Fibroblast of peridontal ligament (primary cell): ENCODE measurements around the gene ROBO1.

Experiments
- DNase-seq: peaks from one replicate; pipeline ENCODE4 v3.0.0-alpha.2; 2010; ENCODE audit errors: extremely low read depth

ROBO1 gene

DNA sequence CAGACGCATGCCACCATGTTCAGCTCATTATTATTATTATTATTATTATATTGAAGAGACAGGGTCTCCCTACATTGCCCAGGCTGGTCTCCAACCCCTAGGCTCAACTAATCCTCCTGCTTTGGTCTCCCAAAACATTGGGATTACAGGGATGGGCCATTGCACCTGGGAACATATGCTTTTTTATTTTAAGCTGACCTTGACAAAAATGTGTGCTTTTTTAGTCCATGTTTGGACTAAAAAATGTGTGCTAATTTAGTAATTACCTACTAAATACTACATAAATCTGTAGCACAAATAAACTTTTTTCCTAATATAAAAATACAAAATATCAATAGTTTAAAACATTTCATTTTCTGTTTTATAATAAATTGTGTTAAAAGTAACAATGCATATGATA is 693.2 kb downstream of the ROBO1 start:
- DNase-seq = no peak

DNA sequence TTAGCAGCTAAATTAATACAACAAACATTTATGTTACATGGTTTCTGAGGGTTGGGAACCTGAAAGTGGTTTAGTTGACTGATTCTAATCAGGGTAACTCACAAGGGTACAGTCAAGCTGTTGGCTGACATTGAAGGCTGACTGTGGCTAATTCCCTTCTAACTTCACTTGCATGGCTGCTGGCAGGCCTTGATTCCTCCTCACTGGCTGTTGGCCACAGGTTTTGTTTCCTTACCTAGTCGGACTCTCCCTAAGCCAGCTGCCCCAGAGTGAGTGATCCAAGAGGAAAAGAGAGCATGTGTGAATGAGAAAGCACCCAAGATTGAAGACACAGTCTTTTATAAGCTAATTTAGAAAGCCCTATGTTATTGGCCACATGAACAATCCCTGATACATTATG is 700.1 kb downstream of the ROBO1 start:
- no peak for DNase-seq

- DNase-seq = no peak
Observed at GRCh38 chr3:79066481-79066880, 701.3 kb downstream of the ROBO1 start.

DNA sequence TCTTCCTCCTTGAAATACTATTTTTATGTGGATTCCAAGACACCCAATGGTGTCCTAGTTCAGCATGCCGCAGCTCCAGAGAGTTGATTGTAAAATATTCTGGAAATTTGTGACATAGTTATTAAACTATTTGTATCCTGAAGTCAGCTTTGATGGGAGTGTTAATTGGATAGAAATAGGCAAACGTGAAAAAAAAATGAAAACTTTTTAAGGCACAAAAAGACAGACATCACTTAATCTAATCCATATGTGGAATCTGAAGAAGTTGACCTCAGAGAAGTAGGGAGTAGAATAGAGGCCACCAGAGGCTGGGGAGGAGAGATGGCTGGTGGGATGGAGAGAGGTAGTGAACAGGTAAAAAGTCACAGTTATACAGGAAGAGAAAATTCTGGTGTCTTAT is 704.2 kb downstream of the ROBO1 start:
- peak; percentile 30 for DNase-seq

DNA sequence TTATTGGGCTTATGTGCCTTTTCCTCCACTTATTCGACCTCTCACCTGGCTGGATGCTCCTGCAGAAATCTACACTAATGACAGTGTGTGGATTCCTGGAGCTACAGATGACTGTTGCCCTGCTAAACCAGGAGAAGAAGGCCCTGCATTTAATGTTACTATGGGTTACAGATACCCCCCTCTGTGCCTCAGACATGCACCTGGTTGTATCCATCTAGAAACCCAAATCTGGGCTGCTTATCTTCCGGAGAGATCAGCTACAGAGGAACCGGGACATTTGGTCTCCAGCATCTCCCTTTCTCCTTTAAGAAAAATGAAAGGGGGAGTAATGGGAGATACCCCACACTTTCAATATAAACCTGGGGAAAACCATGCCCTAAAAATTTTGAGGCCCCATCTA is 710.0 kb downstream of the ROBO1 start:
- DNase-seq = no peak

DNA sequence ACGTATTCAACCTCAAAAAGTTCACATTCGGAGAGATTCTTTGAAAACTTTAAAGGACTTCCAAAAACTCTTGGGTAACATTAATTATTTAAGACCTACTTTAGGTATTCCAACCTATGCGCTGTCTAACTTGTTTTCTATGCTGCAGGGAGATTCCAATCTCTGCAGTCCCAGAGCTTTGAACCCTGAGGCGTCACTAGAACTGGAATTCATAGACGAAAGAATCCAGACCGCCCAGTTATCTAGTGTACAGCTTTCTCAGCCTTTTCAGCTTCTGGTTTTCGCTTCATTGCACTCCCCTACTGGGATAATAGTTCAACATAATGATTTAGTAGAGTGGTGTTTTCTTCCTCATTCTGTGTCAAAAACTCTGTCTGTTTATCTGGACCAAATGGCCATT is 711.3 kb downstream of the ROBO1 start:
- no peak for DNase-seq

GRCh38 chr3:79052054-79052681 is 715.6 kb downstream of the ROBO1 start:
- no peak for DNase-seq

GRCh38 chr3:79047581-79047980 is 720.2 kb downstream of the ROBO1 start:
- no peak for DNase-seq

GRCh38 chr3:79041621-79042020 is 726.2 kb downstream of the ROBO1 start:
- DNase-seq = no peak

- peak; percentile 81 for DNase-seq
Observed at GRCh38 chr3:79040701-79041100, 727.1 kb downstream of the ROBO1 start.

DNA sequence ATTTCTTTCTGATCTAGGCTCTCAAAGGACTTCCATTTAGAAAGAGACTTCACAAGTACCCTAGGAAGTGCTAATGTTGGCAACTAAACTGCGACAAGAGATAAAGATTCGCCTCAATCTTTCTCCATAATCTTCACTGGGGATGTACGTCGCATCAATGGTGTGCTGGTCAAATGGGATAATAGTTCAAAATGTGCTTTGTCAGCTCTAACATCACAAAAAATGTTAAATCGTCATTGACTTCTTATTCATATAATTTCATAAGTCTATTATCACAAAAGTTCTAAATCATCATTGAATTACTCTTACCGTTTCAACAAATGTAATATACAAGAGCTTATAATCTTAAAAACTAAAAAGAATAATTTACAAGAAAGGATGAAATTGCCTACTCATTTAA is 727.7 kb downstream of the ROBO1 start:
- DNase-seq = no peak

GRCh38 chr3:79039192-79039591 is 728.6 kb downstream of the ROBO1 start:
- peak; percentile 65 for DNase-seq

- peak; percentile 44 for DNase-seq
Observed at GRCh38 chr3:79038636-79039035, 729.2 kb downstream of the ROBO1 start.

DNA sequence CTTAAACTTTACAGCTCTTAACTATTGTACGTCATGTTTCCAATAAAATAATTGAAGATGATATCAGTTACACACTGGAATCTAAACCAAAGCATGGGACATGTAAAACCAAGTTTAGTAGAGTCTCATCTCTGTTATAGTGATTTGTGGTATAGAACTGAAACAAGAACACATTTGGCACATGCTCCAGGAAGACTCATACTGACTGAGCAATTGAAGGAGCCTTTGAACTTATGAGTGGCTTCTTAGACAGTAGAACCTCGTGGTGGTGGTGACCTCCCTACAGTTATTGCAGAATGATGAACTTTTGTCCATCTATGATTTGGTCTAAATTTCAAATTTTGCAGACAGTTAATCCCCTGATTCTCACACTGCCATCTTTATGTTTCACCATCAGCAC is 729.7 kb downstream of the ROBO1 start:
- DNase-seq = peak; percentile 18

GRCh38 chr3:79032686-79033318 is 735.0 kb downstream of the ROBO1 start:
- DNase-seq = peak; percentile 84

- no peak for DNase-seq
Observed at GRCh38 chr3:79030157-79030556, 737.6 kb downstream of the ROBO1 start.

DNA sequence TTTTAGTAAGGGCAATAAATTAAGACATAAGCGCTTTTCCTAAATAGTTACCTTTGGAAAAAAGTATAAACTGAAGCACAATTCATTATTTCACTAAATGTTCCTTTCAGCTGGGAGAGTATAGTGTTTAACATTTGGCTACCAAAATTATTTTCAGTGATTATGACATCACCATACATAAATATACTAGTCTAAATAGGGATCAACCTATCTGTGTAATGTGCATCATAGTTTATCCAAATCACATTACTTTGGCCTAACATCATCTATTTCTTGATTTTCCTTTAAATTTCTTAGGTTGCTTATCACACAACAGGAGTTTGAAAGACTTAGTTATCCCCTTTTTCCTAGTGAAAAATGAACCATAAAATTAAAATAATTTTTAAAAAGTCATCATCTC is 738.9 kb downstream of the ROBO1 start:
- no peak for DNase-seq

GRCh38 chr3:79027593-79027992 is 740.2 kb downstream of the ROBO1 start:
- no peak for DNase-seq

- DNase-seq = no peak
Observed at GRCh38 chr3:79019924-79020173, 747.9 kb downstream of the ROBO1 start.

DNA sequence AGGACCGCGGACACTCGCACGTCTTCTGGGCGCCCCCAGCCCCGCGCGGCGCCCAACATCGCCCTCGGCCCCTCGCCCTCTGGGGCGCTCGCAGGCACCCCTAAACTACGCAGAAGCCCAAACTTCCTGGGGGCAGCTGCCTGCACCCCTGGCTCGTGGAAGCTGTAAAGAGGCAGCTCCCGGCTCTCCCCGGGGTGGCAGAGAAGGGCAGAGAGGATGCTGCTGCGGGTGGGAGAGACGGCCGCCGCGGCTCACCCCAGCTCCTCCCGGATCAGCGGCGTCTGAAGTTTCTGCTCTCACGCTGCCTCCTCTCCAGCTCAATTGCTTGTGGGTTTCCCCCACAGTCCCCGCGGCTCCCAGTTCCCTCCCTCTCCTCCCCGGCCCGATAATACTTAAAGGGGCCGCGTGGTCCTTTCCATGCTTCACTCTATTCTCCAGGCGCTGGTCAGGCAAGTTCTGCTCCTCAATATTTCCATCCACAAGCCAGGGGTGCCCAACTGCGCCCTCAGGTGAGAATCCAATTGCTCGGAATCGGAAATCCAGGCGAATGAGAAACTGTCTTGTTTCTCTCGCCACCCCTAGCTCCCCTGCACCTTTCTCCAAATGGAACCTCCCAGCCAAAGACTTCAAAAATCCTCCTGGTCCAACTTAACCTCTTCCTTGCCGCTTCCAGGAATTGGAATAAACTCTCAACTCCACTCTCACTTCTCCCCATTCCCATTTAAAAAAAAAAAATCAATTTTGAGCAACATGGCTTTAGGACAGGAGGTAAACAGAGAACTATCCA is 748.5 kb downstream of the ROBO1 start:
- peak; percentile 90 for DNase-seq

GRCh38 chr3:79018671-79019136 is 749.1 kb downstream of the ROBO1 start:
- peak; percentile 55 for DNase-seq

- DNase-seq = no peak
Observed at GRCh38 chr3:79018265-79018664, 749.5 kb downstream of the ROBO1 start.
